Measurements from ENCODE around the gene STARD3.
A peak's percentile ranks its signal among the peaks of the same experiment; 100 is the strongest.

STARD3 gene

DNA sequence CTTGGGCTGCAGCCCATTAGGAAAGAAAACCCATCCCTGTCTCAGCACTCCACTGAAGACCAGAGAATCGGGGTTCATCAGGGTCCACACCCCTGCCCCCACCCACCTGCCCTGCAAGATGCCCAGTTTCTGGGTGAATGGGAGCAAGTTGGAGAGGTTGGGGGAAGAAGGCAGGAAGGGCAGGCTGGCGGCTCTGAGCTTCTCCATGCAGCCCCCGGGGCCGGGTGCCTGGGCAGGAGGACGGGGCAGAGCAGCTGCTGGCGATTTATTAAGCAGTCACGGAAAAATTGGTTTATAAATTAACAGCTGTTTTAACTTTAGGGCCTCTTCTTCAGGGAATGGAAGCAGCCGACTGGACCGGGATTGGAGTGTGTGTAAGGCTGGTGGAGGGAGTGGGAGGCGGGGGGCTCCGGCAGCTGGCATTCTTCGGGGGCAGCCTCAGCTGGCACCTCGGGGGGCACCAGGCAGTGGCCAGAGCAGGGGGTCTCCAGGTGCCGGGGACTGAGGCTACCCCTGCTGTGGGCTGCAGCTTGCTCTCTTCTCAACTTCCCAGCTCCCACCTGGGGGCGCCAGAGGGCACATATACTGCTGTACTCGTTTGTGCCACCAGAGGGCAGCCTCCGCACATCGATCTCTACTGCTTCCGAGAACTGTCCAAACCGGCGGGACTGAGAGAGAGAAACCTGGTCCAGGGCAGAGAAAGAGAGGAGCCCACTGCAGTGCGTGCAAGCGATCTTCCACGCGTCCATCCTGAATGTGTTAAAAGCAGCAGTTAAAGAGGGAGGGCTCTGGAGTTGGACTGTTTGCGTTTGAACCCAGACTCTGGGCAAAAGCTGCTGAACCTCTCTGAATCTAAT is 15.2 kb upstream of the STARD3 start:
- Mint-ChIP-seq H3K36me3 (peaks cover 0 to 2% of the 10 kb centered on the region in 2 donors), H3K9me3 (no peaks in the 10 kb centered on the region), H3K27me3 (peaks cover 24 to 26% of the 10 kb centered on the region in 2 donors), H3K27ac (peak overlapping the region; percentile 89), H3K4me3 (peak overlapping the region; percentile 76), H3K4me1 (peaks cover 25 to 54% of the 10 kb centered on the region in 2 donors)
- peak; percentile 79 for DNase-seq
- peak; percentile 66 for ATAC-seq (replicated peaks)

DNA sequence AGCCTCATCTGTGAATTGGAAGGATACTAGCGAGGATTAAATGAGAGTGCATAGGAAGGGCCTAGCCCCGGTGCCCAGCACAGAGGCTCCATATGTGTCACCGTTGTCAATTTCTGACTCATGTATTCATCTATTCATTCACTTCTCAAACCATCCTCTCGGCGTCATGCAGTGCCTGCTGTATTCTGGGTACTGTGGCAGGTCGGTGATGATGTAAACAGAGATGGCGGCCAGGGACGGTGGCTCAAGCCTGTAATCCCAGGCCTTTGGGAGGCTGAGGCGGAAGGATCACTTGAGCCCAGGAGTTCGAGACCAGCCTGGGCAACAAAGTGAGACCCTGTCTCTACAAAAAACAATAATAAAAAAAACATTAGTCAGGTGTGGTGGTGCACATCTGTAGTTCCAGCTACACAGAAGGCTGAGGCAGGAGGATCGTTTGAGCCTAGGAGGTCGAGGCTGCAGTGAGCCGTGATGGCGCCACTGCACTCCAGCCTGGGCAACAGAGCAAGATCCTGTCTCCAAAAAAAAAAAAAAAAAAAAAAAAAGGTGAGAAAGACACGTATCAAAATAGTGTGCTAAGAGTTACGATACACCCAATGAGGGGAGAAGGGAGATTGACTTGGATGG is 14.5 kb upstream of the STARD3 start:
- DNase-seq (no peak), ATAC-seq (replicated peaks) (peak; percentile 37 to 48)
- H3K27me3 Mint-ChIP-seq, result peaks cover 27 to 29% of the 10 kb centered on the region in 2 donors
- H3K36me3 Mint-ChIP-seq, result peaks cover 0 to 2% of the 10 kb centered on the region in 2 donors
- H3K4me1 Mint-ChIP-seq, result peaks cover 27 to 52% of the 10 kb centered on the region in 2 donors
- peak overlapping the region; percentile 76 for H3K4me3 Mint-ChIP-seq
- H3K9me3 Mint-ChIP-seq, result no peaks in the 10 kb centered on the region
- peak overlapping the region; percentile 89 for H3K27ac Mint-ChIP-seq

- Mint-ChIP-seq H3K27ac (no peak overlapping the region), H3K9me3 (no peaks in the 10 kb centered on the region), H3K27me3 (peaks cover 32 to 38% of the 10 kb centered on the region in 2 donors), H3K4me1 (peaks cover 30 to 48% of the 10 kb centered on the region in 2 donors), H3K4me3 (peak overlapping the region; percentile 45 to 71), H3K36me3 (peaks cover 0 to 2% of the 10 kb centered on the region in 2 donors)
- peak; percentile 71 to 76 for ATAC-seq (replicated peaks)
- peak; percentile 81 for DNase-seq
Measured at GRCh38 chr17:39623356-39623950, 13.5 kb upstream of the STARD3 start.

GRCh38 chr17:39624313-39624712 is 12.6 kb upstream of the STARD3 start:
- H3K27me3 Mint-ChIP-seq, result peaks cover 37 to 42% of the 10 kb centered on the region in 2 donors
- ATAC-seq (replicated peaks), result no peak
- no peak for DNase-seq
- no peak overlapping the region for H3K4me3 Mint-ChIP-seq
- peaks cover 26 to 45% of the 10 kb centered on the region in 2 donors for H3K4me1 Mint-ChIP-seq
- H3K36me3 Mint-ChIP-seq, result peaks cover 0 to 2% of the 10 kb centered on the region in 2 donors
- H3K9me3 Mint-ChIP-seq, result no peaks in the 10 kb centered on the region
- H3K27ac Mint-ChIP-seq, result no peak overlapping the region

GRCh38 chr17:39625198-39625785 is 11.7 kb upstream of the STARD3 start:
- Mint-ChIP-seq H3K4me1 (peaks cover 26 to 45% of the 10 kb centered on the region in 2 donors), H3K27me3 (peaks cover 40 to 42% of the 10 kb centered on the region in 2 donors), H3K36me3 (peaks cover 0 to 2% of the 10 kb centered on the region in 2 donors), H3K4me3 (no peak overlapping the region), H3K27ac (peak overlapping the region; percentile 11), H3K9me3 (no peaks in the 10 kb centered on the region)
- DNase-seq, result no peak
- no peak for ATAC-seq (replicated peaks)

GRCh38 chr17:39626171-39627046 is 10.5 kb upstream of the STARD3 start, which contains the start of gene PPP1R1B:
TSS of gene PPP1R1B (plus strand) at chr17:39626952. CDS start at chr17:39627393, 441 bp downstream.
- Mint-ChIP-seq H3K9me3 (no peaks in the 10 kb centered on the region), H3K4me3 (peak within 1 kb of the TSS; percentile 79 to 81), H3K27me3 (peaks cover 45% of the 10 kb centered on the region in 2 donors), H3K4me1 (peaks cover 26 to 45% of the 10 kb centered on the region in 2 donors), H3K36me3 (peaks cover 0 to 2% of the 10 kb centered on the region in 2 donors), H3K27ac (peak within 1 kb of the TSS; percentile 28)
- peak in 1 of 2 donors; percentile 17 for ATAC-seq (replicated peaks)
- no peak for DNase-seq

DNA sequence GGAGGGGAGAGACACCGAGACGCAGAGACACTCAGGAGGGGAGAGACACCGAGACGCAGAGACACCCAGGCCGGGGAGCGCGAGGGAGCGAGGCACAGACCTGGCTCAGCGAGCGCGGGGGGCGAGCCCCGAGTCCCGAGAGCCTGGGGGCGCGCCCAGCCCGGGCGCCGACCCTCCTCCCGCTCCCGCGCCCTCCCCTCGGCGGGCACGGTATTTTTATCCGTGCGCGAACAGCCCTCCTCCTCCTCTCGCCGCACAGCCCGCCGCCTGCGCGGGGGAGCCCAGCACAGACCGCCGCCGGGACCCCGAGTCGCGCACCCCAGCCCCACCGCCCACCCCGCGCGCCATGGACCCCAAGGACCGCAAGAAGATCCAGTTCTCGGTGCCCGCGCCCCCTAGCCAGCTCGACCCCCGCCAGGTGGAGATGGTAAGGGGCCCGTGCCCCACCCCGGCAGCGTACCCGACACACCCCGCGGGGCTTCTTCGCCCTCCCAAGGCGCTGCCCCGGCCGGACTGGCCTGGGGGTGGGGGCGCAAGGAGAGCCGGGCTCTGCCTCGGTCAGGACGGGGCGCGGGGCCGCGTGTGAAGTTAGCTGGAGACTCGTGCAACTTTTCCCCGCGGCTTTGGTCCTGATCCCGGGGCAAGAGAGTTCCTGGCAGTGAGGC is 9.8 kb upstream of the STARD3 start:
- Mint-ChIP-seq H3K27me3 (peaks cover 51% of the 10 kb centered on the region in 2 donors), H3K36me3 (peaks cover 0 to 2% of the 10 kb centered on the region in 2 donors), H3K4me3 (peak overlapping the region; percentile 79 to 81), H3K27ac (peak overlapping the region; percentile 28), H3K4me1 (peaks cover 24 to 37% of the 10 kb centered on the region in 2 donors), H3K9me3 (no peaks in the 10 kb centered on the region)
- no peak for DNase-seq
- no peak for ATAC-seq (replicated peaks)

GRCh38 chr17:39627712-39628516 is 9.0 kb upstream of the STARD3 start:
- Mint-ChIP-seq H3K4me1 (peaks cover 20 to 32% of the 10 kb centered on the region in 2 donors), H3K27ac (no peak overlapping the region), H3K4me3 (peak overlapping the region; percentile 44 to 46), H3K9me3 (no peaks in the 10 kb centered on the region), H3K27me3 (peaks cover 51% of the 10 kb centered on the region in 2 donors), H3K36me3 (peaks cover 0 to 2% of the 10 kb centered on the region in 2 donors)
- DNase-seq (no peak), ATAC-seq (replicated peaks) (no peak)

- Mint-ChIP-seq H3K27ac (no peak overlapping the region), H3K4me3 (no peak overlapping the region), H3K27me3 (peaks cover 51% of the 10 kb centered on the region in 2 donors), H3K4me1 (peaks cover 17 to 28% of the 10 kb centered on the region in 2 donors), H3K9me3 (no peaks in the 10 kb centered on the region), H3K36me3 (peaks cover 0 to 2% of the 10 kb centered on the region in 2 donors)
- DNase-seq (no peak), ATAC-seq (replicated peaks) (no peak)
Measured at GRCh38 chr17:39628655-39629493, 8.1 kb upstream of the STARD3 start.

DNA sequence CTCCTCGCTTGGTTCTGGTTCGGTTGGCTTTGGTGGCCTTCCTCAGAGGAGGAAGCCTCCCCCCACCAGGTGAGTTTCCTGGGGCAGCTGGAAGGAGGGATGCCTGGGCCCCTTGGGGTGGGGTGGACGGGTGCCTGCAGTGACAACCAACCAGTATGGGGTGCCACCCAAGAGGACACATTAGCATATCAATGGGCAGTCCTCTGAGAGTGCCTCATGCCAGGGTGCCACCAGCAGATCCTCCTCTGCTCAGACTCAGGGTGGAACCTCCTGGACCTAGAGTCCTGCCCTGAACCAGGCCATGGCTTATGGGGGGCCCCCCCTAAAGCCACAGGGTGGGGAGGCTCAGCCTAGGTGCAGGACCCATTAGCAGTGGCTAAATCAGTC is 7.5 kb upstream of the STARD3 start:
- DNase-seq, result no peak
- peaks cover 48 to 50% of the 10 kb centered on the region in 2 donors for H3K27me3 Mint-ChIP-seq
- no peak overlapping the region for H3K27ac Mint-ChIP-seq
- peaks cover 0 to 2% of the 10 kb centered on the region in 2 donors for H3K36me3 Mint-ChIP-seq
- ATAC-seq (replicated peaks), result no peak
- H3K9me3 Mint-ChIP-seq, result no peaks in the 10 kb centered on the region
- no peak overlapping the region for H3K4me3 Mint-ChIP-seq
- peaks cover 20 to 31% of the 10 kb centered on the region in 2 donors for H3K4me1 Mint-ChIP-seq

GRCh38 chr17:39629898-39630297 is 7.0 kb upstream of the STARD3 start:
- Mint-ChIP-seq H3K4me3 (no peak overlapping the region), H3K36me3 (peaks cover 0 to 2% of the 10 kb centered on the region in 2 donors), H3K27ac (no peak overlapping the region), H3K27me3 (peaks cover 44 to 46% of the 10 kb centered on the region in 2 donors), H3K9me3 (no peaks in the 10 kb centered on the region), H3K4me1 (peaks cover 20 to 31% of the 10 kb centered on the region in 2 donors)
- DNase-seq (no peak), ATAC-seq (replicated peaks) (no peak)

All from stimulated activated naive B cell treated with anti-CD40 and anti-IgM and Interleukin-4, amounts not matched to agents 10 μg/mL and 1 μg/mL and 100 μg/mL, for 72 hours (primary cell).